Stimulated activated CD8-positive, alpha-beta memory T cell treated with anti-CD3 and anti-CD28 coated beads, Interleukin-15, amount 100 ng/mL, for 4 hours (primary cell): Measurements from ENCODE around the gene GLG1.
"Not testable (repeated sequence)": the region's sequence is repeated elsewhere in the genome, so short reads cannot be mapped to it uniquely, and the experiment has no call there.

Experiments
- DNase-seq, 2 donors: peaks; one replicate each; pipeline ENCODE4 v3.0.0-alpha.2; 2020; ENCODE audit warnings: low read depth in 2 of 2

Gene GLG1

DNA sequence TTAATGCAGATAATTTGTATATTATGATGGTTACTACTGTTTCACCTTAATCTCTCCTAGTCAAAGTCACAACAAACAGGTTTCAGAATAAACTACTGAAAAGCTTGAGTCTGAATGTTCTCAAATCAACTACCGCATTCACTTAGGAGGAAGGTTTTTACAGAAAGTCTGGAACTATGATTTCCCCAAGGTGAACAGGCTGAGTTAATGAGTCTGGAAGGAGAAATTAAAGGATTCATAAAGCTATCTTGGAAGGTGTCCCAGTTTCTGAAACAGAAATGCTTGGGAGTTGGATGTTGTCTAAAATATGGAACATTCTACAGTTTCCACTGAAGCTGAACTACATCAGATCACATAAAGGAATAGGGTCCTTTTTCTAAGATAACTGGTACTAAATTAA lies 69.2 kb downstream of the GLG1 start:
- DNase-seq, result not testable (repeated sequence)

DNA sequence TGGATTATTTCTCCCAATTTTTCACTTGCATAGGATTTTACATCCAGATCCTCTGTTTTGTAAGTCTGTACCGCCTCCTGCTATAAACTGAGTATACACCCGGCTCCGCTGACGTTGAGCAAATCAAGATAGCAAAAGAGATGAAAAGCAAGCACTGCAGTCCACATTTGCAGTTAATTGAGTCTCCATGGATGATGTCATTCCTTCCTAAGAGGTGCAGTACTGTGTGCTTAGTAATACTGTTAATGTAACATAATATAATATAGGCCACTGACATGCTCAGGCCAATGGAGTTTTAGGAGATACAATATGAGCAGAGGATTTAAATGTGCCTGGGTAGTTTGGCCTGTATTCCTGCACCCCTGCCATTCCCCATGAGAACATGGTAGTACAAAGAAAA lies 72.3 kb downstream of the GLG1 start:
- DNase-seq, result not testable (repeated sequence)

DNA sequence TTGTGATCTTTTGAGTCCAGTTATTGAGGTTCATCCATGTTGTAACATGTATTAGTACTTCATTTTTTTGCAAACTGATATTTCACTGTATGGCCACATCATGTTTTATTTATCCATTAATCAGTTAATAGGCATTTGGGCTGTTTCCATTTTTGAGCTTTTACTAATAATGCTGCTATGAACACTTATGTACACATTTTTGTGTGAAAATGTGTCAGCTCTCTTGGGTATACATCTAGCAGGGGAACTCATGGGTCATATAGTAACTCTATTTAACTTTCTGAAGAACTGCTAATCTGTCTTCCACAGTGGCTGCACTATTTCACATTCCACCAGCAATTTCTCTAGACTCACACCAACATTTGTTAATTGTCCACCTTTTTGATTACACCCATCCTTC lies 82.0 kb downstream of the GLG1 start:
- DNase-seq, result no peak

- DNase-seq, result no peak
Measured at GRCh38 chr16:74524117-74524516, 82.8 kb downstream of the GLG1 start.

- not testable (repeated sequence) for DNase-seq
Measured at GRCh38 chr16:74523706-74524105, 83.2 kb downstream of the GLG1 start.

GRCh38 chr16:74522160-74522559 lies 84.8 kb downstream of the GLG1 start:
- DNase-seq, result no peak

- DNase-seq, result no peak
Measured at GRCh38 chr16:74521691-74522090, 85.2 kb downstream of the GLG1 start.

GRCh38 chr16:74518934-74519333 lies 88.0 kb downstream of the GLG1 start:
- DNase-seq, result not testable (repeated sequence)

GRCh38 chr16:74511961-74512360 lies 95.0 kb downstream of the GLG1 start:
- DNase-seq, result no peak

GRCh38 chr16:74505011-74505410 lies 101.9 kb downstream of the GLG1 start:
- DNase-seq, result no peak

- no peak for DNase-seq
Measured at GRCh38 chr16:74503412-74503811, 103.5 kb downstream of the GLG1 start.

DNA sequence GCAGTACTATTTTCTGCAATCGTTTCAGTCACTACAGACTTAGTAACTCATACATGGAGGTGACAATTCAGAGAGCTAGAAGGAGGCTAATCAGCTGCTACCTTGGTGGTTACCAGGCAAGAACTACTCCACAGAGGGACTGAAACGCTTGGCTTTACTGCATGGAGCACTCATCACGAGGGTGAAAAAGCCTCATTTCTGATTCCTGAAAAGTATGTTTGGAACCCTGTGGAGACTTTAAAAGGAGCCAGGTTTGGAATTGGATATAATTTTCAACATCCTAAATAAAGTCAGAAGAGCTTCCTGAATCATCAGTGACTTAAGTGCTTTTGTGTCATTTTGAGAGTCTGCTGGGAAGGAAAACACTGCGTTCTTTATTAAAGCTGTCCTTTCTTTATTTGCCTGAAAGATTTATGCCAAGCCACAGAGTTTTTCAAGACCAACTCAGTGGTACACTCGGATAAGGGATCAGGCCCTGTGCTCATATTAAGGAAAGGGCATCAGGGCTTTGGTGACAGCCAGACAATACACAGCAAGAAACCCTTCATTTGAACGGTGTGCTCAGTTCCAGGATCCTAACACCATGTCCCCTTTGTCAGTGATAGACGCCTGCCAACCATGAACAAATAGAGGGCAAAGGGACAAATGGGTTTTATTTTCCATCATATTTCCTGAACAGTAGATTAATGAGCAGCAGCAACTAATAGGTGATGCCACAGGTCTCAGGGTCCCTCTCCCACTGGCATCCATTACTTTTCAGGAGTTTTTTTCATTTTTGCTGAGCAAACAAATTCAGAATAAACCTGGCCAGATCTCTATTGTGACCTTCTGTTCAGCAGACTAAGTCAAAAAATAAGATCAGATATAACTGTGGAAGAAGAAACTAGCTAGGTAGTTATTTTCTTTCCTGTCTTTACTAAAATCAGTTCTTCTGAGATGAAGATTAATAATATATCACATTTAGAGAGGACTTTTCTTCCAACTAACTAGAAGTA lies 105.1 kb downstream of the GLG1 start:
- DNase-seq, result no peak

GRCh38 chr16:74500907-74501306 lies 106.0 kb downstream of the GLG1 start:
- no peak for DNase-seq

DNA sequence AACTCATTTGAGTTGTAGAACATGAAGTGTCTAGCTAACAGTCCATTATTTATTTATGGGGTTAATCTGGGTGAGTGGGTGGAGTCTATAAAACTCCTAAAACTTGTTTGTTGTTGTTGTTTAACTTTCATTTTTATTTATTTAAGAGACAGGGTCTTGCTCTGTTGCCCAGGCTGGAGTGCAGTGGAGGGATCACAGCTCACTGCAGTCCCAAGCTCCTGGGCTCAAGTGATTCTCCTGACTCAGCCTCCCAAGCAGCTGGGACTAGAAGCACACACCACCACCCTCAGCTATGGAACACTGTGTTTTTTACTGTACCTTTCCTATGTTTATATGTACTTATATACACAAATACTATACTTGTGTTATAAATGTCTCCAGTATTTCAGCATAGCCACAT lies 107.8 kb downstream of the GLG1 start:
- DNase-seq, result no peak

DNA sequence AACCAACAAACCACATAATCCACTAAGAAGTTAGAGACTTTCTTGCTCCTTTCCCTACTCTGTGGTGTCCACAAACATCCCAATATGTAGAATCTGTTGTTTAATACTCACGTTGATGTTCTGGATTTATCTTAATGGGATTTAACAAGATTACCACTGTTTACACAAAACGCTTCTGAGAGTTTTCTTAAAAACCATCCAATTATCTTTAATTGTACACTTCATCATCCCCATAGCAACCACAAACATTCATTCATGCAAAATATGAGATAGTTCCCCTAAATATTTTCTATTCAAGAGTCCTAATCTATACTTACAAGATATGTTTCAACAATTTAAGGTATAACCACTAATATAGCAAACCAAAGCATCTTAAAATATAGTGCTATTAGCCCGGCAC lies 109.2 kb downstream of the GLG1 start:
- DNase-seq, result no peak

DNA sequence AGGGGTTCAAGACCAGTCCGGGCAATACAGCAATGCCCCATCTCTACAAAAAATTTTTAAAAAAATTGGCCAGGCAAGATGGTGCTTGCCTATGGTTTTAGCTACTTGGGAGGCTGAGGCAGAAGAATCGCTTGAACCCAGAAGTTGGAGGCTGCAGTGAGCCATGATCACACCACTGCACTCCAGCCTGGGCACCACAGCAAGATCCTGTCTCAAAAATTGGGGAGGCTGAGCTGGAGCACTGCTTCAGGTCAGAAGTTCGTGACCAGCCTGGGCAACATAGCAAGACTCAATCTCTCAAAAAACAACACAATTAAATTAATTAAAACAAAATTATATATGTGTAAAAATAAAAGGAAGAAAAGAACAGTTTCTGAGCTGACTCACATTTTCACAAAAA lies 110.9 kb downstream of the GLG1 start:
- no peak for DNase-seq

GRCh38 chr16:74492976-74493375 lies 113.9 kb downstream of the GLG1 start:
- no peak for DNase-seq

DNA sequence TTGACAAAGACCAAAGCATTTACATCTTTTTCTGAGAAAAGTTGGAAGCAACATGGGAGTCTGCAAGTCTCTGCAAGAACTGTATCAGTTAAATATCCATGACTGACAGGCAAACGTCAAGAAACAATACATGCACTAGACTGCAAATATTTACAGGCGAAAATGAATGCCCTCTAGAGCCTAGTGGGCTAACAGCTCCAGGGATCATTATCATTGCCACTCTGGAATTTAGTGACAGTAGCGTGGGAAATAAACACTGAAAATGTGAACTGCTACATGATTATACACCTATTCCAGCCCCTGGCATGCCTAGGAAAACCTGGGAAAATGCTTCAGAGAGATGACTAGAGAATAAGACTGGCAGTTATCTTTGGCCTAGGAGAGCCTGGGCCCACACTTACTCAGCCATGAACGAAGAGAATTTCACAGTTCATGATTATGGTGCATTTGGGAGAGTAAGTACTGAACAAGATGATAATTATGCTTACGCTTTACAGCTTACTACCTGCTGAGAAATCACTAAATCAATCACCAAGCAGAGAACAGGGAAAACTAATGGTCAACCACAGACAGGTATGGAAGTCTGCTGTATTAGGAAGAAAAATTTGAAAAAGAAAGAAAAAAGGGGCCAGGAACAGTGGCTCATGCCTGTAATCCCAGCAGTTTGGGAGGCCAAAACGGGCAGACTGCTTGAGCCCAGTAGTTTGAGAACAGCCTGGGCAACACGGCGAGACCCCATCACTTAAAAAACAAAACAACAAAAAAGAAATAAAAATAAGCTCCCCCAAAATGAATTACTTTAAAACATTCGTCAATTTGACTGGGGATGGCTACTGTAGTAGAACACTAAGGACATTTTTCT lies 119.0 kb downstream of the GLG1 start:
- no peak for DNase-seq

- no peak for DNase-seq
Measured at GRCh38 chr16:74485916-74486315, 121.0 kb downstream of the GLG1 start.

GRCh38 chr16:74480150-74481029 lies 126.5 kb downstream of the GLG1 start:
- no peak for DNase-seq

GRCh38 chr16:74477226-74477625 lies 129.7 kb downstream of the GLG1 start:
- DNase-seq, result no peak

GRCh38 chr16:74474416-74474815 lies 132.5 kb downstream of the GLG1 start:
- no peak for DNase-seq
